DMS153 (cell line): Measurements from ENCODE around the gene GRK4.

Experiments used
- DNase-seq: peaks from one replicate; lab custom pipeline; 2025; lab: John Stamatoyannopoulos, UW

GRK4 gene

DNA sequence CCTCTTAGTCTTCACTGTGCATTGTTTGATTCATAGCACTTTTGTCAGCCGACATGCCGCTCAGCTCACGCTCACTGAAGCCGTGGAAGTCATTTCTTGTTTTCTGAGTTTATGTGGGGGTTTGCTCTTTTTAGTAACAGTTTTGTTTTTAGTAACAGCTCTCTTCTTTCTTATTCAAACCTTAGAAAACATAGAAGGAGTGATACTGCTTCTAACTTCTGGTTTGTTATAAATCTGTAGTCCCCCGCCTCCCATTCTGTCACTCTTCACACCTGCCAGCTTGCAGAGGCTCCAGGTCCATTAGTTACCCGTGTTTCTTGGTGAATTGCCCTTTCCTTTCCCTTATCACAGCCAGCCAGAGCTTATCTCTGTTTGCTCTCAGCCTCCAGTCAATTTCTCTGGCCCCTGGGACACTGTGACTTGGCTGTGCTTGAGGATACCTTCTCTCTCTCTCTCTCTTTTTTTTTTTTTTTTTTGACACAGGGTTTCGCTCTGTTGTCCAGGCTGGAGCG lies 50.5 kb downstream of the GRK4 start:
- no peak for DNase-seq

- DNase-seq = no peak
Observed at GRCh38 chr4:3016961-3017360, 53.6 kb downstream of the GRK4 start.

DNA sequence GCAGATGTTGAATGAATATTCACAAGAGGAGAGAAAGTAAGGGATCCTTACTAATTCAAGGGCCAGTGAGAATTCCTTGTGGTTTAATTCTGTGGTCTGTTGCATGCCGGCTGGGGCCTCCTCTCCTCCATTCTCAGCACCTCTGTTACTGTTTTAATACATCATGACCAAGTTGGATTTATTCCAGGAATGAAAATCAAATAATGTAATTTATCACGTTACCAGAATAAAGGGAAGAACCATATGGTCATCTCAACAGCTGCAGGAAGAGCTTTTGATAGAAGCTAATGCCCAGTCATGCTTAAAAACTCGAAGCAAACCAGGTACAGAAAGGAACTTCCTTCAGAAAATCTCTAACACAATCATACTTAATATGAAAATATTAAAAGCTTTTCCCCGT lies 54.1 kb downstream of the GRK4 start:
- no peak for DNase-seq

DNA sequence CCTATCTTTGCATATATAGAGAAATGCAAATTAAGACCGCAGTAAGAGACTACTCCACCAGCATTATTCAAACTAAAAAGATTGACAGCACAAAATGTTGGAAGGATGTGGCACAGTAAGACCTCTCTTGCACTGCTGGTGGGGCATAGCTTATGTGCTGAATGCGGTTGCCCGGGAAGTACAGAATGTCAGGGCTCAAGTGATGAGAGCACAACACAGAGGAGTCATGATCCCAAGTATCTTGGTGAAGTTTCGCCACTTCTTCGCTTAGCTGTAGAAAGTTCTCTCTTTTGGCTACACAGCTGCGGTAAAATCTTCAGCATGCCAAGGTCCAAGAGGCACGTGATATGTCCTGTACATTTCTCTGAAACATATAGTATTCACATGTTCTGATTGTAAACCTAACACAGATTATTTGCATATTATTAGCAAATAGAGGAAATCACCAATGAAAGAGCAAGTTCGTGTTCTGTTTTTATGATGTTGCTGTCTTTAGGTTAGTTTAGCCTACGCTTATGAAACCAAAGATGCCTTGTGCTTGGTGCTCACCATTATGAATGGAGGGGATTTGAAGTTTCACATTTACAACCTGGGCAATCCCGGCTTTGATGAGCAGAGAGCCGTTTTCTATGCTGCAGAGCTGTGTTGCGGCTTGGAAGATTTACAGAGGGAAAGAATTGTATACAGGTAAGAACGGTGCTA lies 55.9 kb downstream of the GRK4 start:
- DNase-seq = no peak

DNA sequence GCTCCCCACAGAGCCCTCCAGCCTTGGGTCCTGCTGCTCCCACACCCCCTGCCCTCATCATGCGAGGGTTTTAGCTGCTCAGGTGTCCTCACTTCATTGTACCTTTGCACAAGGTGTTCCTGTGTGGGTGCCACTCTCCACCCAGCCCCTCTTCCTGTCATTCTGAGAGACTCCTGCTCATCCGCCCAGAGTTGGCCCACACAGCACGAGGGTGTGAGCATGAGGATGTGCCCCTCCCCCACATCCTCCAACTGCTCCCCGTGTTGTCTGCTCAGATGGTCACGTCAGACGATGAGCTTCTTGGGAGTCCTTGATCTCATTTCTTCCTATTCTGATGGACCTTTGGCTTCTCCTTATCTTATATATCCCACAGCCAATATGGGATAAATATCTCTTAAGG lies 57.8 kb downstream of the GRK4 start:
- no peak for DNase-seq

GRCh38 chr4:3021627-3022026 lies 58.3 kb downstream of the GRK4 start:
- DNase-seq = no peak

DNA sequence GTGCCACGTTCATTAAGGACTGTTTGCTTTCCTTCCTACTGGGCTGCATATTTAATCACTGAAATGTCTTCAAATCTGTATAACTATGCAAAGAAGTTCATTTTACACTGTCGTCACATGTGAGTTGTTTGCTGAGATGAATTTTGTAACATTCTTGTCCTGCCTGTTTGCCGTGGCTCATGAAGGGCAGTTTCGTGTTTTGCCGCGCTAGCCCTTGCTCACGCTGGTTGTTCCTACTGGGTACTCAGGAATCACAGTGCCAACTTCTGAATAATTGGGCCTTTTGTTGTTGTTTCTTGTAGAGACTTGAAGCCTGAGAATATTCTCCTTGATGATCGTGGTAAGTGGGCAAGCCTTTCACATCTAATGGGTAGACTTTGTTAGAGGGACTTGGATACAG lies 58.7 kb downstream of the GRK4 start:
- no peak for DNase-seq

DNA sequence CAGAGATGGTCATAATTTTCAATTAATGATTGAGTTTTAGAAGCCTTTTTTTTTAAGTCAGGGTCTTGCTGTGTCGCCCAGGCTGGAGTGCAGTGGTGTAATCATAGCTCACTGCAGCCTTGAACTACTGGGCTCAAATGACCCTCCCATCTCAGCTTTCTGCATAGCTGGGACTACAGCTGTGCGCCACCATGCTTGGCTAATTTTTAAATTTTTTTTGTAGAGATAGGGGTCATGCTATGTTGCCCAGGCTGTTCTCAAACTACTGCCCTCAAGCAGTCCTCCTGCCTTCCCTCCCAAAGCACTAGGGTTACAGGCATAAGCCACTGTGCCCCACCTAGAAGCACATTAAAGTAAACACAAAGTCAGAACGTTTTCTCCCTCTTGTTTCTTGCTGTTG lies 59.3 kb downstream of the GRK4 start:
- no peak for DNase-seq

DNA sequence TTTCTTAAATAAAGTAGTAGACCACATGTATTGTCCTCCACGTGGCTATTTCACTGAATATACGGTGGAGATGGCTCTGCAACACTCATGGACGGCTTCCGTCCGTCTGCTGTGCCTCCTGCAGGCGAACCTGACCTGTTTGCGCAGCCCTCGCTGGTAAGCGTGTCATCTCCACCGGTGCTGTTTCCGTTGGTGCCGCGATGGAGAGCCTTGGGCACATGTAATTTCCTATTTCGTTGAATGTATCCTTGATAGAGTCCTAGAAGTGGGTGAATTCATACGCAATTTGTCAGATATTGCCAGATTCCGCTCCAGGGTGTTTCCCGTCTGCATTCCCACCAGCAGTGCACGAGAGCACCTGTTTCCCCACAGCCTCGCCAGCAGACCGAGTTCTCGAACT lies 62.5 kb downstream of the GRK4 start:
- no peak for DNase-seq

- DNase-seq = no peak
Observed at GRCh38 chr4:3026540-3026939, 63.2 kb downstream of the GRK4 start.

GRCh38 chr4:3029464-3029863 lies 66.1 kb downstream of the GRK4 start:
- DNase-seq = no peak

- DNase-seq = no peak
Observed at GRCh38 chr4:3030566-3031356, 67.4 kb downstream of the GRK4 start.

GRCh38 chr4:3031357-3032082 lies 68.1 kb downstream of the GRK4 start:
- no peak for DNase-seq

DNA sequence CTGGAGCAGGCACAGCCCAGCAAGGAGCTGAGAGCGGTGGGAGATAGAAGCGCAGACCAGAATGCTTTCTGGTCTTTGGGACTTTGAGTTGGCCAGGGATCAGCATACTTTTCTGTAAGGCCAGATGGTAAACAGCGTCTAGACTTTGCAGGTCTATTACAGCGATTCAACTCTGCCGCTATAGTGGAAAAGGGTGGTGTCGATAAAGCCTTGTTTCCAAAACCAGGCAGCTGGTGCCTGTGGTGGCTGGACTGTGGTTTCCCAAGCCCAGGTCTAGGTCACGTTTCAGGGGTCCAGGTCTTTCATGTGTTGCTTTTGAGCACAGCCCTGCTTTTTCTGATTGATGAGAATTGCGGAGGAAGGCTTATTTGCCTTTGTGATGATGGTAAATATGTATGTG lies 70.9 kb downstream of the GRK4 start:
- no peak for DNase-seq

DNA sequence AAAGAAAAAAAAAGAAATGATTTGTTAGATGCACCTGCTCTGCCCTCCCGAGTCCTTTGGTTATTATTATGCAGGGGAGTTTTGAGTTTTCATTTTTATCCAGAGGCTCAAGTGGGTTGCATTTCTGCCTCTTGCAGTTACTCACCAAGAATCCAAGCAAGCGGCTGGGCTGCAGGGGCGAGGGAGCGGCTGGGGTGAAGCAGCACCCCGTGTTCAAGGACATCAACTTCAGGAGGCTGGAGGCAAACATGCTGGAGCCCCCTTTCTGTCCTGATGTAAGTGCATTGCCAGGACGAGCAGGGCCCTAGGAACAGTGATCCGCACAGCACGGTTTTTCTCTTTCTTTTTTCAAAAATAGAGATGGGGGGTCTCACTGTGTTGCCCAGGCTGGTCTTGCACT lies 71.9 kb downstream of the GRK4 start:
- no peak for DNase-seq

DNA sequence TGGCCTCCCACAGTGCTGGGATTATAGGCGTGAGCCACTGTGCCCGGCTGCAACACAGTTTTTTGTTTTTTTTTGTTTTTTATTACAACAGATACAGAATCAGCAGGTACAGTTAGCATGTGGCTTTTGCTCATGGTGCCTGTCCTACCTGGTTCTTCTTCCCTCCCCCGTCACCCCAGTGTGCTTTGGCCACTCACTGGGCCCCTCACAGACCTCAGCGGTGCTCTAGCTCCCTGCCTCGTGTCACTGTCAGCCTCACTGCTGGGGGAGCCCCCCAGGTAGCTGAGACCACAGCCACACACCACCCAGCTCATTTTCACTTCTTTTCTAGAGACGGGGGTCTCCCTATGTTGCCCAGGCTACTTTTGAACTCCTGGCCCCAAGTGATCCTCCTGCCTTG lies 72.3 kb downstream of the GRK4 start:
- no peak for DNase-seq

DNA sequence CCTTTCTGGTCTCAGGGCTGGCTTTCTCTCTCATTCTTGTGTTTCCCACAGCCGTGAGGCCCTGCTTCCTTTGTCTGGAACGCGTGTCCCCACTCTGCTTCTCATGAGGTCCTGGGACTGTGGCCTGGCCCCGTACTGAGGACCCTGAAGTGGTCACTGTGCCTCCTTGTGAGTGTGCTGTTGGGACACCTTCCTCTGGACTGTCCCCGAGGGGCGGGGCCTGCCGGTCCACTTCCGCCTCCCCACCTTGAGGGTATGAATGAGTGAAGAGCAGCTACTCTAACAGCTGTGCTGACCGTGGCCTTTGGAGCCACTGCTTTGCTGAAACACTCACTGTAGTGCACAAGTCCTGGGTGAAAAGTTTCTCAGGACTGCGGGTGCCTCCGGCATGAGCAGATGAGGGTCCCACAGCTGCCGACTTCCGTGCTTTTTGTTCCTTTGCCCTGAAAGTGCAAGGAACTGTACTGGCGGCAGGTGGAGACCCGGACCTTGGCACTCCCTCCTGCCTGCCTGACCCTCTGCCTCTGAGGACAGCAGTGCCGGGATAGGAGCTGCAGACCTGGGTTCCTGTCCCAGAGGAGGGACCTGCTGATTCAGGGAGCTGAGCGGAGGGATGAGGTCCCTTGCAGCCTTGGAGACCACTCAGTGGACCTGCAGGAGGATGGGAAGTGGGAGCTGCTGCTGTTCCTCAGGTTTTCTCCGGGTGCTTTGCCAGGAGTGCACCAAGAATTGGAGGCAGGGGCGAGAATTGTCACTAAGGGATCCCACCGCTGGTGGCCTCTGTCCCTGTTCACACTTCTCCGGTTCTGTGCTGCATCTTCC lies 73.0 kb downstream of the GRK4 start:
- no peak for DNase-seq

GRCh38 chr4:3037957-3038461 lies 74.6 kb downstream of the GRK4 start:
- DNase-seq = no peak

DNA sequence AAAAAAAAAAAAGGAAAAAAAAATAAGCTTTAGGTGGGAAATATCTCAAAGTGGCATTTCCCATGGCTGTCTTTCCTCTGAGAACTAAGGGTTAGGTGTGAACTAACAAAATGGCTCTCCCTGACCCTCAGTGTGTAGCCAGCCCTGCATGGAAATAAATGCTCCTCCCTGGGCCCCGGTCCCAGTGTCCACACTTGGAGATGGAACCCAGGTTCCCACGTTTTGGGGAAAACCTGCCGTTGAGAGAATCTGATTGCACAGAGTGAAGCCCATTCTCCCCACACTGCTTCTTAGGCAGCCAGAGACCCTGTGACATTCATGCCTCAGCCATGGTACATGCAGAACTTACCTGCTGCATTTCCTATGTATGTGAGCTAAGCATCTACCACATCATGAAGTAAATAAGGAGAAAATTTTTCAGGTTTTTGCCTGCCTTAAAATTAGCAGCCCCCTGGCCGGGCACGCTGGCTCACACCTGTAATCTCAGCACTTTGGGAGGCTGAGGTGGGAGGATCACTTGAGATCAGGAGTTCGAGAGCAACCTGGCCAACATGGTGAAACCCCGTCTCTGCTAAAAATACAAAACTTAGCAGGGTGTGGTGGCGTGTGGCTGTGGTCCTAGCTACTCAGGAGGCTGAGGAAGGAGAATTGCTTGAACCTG lies 76.5 kb downstream of the GRK4 start:
- no peak for DNase-seq

- DNase-seq = no peak
Observed at GRCh38 chr4:3040452-3041191, 77.3 kb downstream of the GRK4 start.
